ENCODE data around the gene ANKRD52.

ANKRD52 gene

GRCh38 chr12:56221757-56222530, 36.2 kb downstream of the ANKRD52 start, which contains the start of gene RNF41:
RNF41 (minus strand) TSS chr12:56221922; CDS start chr12:56214047, 7,875 bp downstream.
- Histone ChIP-seq H3K27me3 (ENCODE audit: control insufficient read depth in 1 of 2, insufficient read depth in 2 of 2, low read length in 2 of 2) (no peaks in the 10 kb centered on the region), H3K4me1 (ENCODE audit: insufficient read depth, low read length) (peaks cover 37% of the 10 kb centered on the region), H3K9ac (ENCODE audit: low read length) (peak within 1 kb of the TSS; percentile 94), H3K4me3 (ENCODE audit: low read depth in 1 of 2, low read length in 2 of 2) (peak within 1 kb of the TSS; percentile 83 to 96), H3K27ac (ENCODE audit: low read depth, low read length) (peak within 1 kb of the TSS; percentile 100), H3K36me3 (ENCODE audit: insufficient read depth, low read length) (no peaks in the 10 kb centered on the region), H3K9me3 (ENCODE audit: low read length) (no peaks in the 10 kb centered on the region)

- H3K4me1 ChIP-seq (ENCODE audit: insufficient read depth, low read length) = peaks cover 37% of the 10 kb centered on the region
- peaks cover 5% of the 10 kb centered on the region for H3K36me3 ChIP-seq (ENCODE audit: insufficient read depth, low read length)
- peak overlapping the region; percentile 83 to 96 for H3K4me3 ChIP-seq (ENCODE audit: low read depth in 1 of 2, low read length in 2 of 2)
- no peaks in the 10 kb centered on the region for H3K27me3 ChIP-seq (ENCODE audit: control insufficient read depth in 1 of 2, insufficient read depth in 2 of 2, low read length in 2 of 2)
- H3K9me3 ChIP-seq (ENCODE audit: low read length) = no peaks in the 10 kb centered on the region
- peak overlapping the region; percentile 100 for H3K27ac ChIP-seq (ENCODE audit: low read depth, low read length)
- H3K9ac ChIP-seq (ENCODE audit: low read length) = peak overlapping the region; percentile 94
These were observed 36.9 kb downstream of the ANKRD52 start for GRCh38 chr12:56221232-56221756.

DNA sequence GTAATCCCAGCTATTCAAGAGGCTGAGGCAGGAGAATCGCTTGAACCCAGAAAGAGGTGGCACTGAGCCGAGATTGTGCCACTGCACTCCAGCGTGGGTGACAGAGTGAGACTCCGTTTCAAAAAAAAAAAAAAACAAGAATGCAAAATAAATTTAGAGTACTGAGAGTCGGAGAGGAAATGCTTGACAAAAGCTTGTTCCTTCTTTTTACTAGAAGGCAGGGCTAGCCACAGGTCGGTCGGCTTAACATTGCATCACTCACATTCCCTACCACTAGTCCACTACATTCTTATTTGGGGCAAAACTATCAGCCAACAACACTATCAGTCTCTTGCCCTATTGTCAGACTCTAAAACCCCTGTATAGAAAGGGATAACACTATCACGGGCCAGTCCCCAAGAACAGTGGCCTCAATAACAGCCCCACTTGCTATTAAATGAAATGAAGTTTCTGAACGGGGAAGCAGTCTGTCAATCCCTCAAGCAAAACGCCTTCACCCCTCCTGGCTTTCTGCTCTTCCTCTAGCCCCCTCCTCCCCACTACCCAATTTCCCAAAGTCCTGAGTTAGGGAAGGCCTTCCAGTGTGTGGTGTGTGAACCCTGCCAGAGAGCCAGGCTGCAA, 37.5 kb downstream of the ANKRD52 start:
- peak overlapping the region; percentile 94 for H3K9ac ChIP-seq (ENCODE audit: low read length)
- peak overlapping the region; percentile 100 for H3K27ac ChIP-seq (ENCODE audit: low read depth, low read length)
- peak overlapping the region; percentile 83 to 96 for H3K4me3 ChIP-seq (ENCODE audit: low read depth in 1 of 2, low read length in 2 of 2)
- no peaks in the 10 kb centered on the region for H3K27me3 ChIP-seq (ENCODE audit: control insufficient read depth in 1 of 2, insufficient read depth in 2 of 2, low read length in 2 of 2)
- H3K36me3 ChIP-seq (ENCODE audit: insufficient read depth, low read length) = peaks cover 9% of the 10 kb centered on the region
- peaks cover 37% of the 10 kb centered on the region for H3K4me1 ChIP-seq (ENCODE audit: insufficient read depth, low read length)
- H3K9me3 ChIP-seq (ENCODE audit: low read length) = no peaks in the 10 kb centered on the region

- H3K36me3 ChIP-seq (ENCODE audit: insufficient read depth, low read length) = peaks cover 15% of the 10 kb centered on the region
- peaks cover 35% of the 10 kb centered on the region for H3K4me1 ChIP-seq (ENCODE audit: insufficient read depth, low read length)
- no peaks in the 10 kb centered on the region for H3K9me3 ChIP-seq (ENCODE audit: low read length)
- no peak overlapping the region for H3K9ac ChIP-seq (ENCODE audit: low read length)
- no peak overlapping the region for H3K27ac ChIP-seq (ENCODE audit: low read depth, low read length)
- no peak overlapping the region for H3K4me3 ChIP-seq (ENCODE audit: low read depth in 1 of 2, low read length in 2 of 2)
- H3K27me3 ChIP-seq (ENCODE audit: control insufficient read depth in 1 of 2, insufficient read depth in 2 of 2, low read length in 2 of 2) = no peaks in the 10 kb centered on the region
These were observed 38.3 kb downstream of the ANKRD52 start for GRCh38 chr12:56219840-56220239.

GRCh38 chr12:56216461-56216860, 41.7 kb downstream of the ANKRD52 start:
- H3K36me3 ChIP-seq (ENCODE audit: insufficient read depth, low read length) = peaks cover 46% of the 10 kb centered on the region
- H3K27me3 ChIP-seq (ENCODE audit: control insufficient read depth in 1 of 2, insufficient read depth in 2 of 2, low read length in 2 of 2) = no peaks in the 10 kb centered on the region
- no peak overlapping the region for H3K9ac ChIP-seq (ENCODE audit: low read length)
- H3K27ac ChIP-seq (ENCODE audit: low read depth, low read length) = no peak overlapping the region
- peaks cover 12% of the 10 kb centered on the region for H3K4me1 ChIP-seq (ENCODE audit: insufficient read depth, low read length)
- H3K4me3 ChIP-seq (ENCODE audit: low read depth in 1 of 2, low read length in 2 of 2) = no peak overlapping the region
- H3K9me3 ChIP-seq (ENCODE audit: low read length) = no peaks in the 10 kb centered on the region

- Histone ChIP-seq H3K27me3 (ENCODE audit: control insufficient read depth in 1 of 2, insufficient read depth in 2 of 2, low read length in 2 of 2) (no peaks in the 10 kb centered on the region), H3K9ac (ENCODE audit: low read length) (no peak overlapping the region), H3K4me3 (ENCODE audit: low read depth in 1 of 2, low read length in 2 of 2) (no peak overlapping the region), H3K9me3 (ENCODE audit: low read length) (no peaks in the 10 kb centered on the region), H3K36me3 (ENCODE audit: insufficient read depth, low read length) (peaks cover 61% of the 10 kb centered on the region), H3K27ac (ENCODE audit: low read depth, low read length) (no peak overlapping the region), H3K4me1 (ENCODE audit: insufficient read depth, low read length) (no peaks in the 10 kb centered on the region)
These were observed 44.3 kb downstream of the ANKRD52 start for GRCh38 chr12:56213878-56214277.

GRCh38 chr12:56212361-56212760, 45.8 kb downstream of the ANKRD52 start:
- Histone ChIP-seq H3K4me3 (ENCODE audit: low read depth in 1 of 2, low read length in 2 of 2) (no peak overlapping the region), H3K9ac (ENCODE audit: low read length) (no peak overlapping the region), H3K36me3 (ENCODE audit: insufficient read depth, low read length) (peaks cover 71% of the 10 kb centered on the region)

DNA sequence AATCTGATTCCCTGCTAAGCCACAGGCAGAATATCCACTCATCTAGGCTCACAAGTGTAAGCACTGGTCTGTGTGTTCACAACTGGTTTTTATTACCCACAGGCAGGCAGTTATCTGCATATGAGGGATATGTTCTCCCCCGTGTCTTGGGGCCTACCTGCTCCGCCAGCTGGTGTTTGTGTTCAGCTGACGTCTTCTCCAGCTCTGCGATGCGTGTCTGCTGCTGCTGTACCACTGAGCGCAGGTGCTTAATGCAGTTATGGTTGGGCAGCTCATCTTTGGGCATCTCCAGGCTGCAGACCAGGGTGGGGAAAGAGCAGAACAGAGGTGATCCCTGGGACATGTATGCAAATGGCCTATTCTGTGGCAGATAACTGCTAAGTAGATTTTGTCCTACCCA, 50.2 kb downstream of the ANKRD52 start:
- H3K36me3 ChIP-seq (ENCODE audit: insufficient read depth, low read length) = peaks cover 65% of the 10 kb centered on the region

More at GRCh38 chr12:56212361-56212760, 45.8 kb downstream of the ANKRD52 start:
- Histone ChIP-seq H3K4me1 (ENCODE audit: insufficient read depth, low read length) (no peaks in the 10 kb centered on the region), H3K27ac (ENCODE audit: low read depth, low read length) (no peak overlapping the region), H3K27me3 (ENCODE audit: control insufficient read depth in 1 of 2, insufficient read depth in 2 of 2, low read length in 2 of 2) (no peaks in the 10 kb centered on the region), H3K9me3 (ENCODE audit: low read length) (no peaks in the 10 kb centered on the region)

DNA sequence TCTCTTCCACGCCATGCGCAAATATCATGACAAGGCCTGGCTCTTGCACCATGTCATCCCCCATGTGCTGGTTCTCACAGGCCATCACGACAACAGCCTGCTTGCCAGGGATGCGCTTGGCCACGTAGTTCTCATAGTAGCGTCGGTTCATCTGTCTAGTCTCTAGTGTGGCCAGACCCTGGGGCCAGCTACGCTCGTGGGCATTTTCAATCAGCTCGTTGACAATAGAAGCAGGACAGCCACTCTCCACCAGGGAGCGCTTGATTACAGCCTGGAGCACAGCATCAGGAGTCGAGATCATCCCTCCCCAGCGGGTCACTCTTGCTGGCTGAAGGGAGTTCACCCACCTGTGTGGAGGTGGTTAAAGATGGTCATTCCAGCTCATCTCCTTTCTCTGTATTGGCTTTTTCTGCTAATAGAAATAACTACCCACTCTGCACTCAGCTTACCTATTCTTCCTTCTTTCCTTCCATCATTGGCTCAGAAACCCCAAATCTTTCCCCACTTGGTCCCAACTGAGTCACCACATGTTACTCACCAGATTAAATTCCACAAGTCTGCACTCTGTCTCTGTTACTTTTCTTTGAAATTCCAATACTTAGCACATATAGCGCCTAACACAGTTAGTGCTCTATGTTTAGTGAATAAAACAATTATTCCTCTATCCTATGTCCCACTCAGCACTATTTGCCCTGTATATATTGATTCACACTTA, 51.6 kb downstream of the ANKRD52 start:
- peaks cover 52% of the 10 kb centered on the region for H3K36me3 ChIP-seq (ENCODE audit: insufficient read depth, low read length)
- H3K4me3 ChIP-seq (ENCODE audit: low read depth in 1 of 2, low read length in 2 of 2) = no peak overlapping the region
- no peak overlapping the region for H3K27ac ChIP-seq (ENCODE audit: low read depth, low read length)
- H3K27me3 ChIP-seq (ENCODE audit: control insufficient read depth in 1 of 2, insufficient read depth in 2 of 2, low read length in 2 of 2) = no peaks in the 10 kb centered on the region
- H3K4me1 ChIP-seq (ENCODE audit: insufficient read depth, low read length) = peaks cover 4% of the 10 kb centered on the region
- no peak overlapping the region for H3K9ac ChIP-seq (ENCODE audit: low read length)
- H3K9me3 ChIP-seq (ENCODE audit: low read length) = no peaks in the 10 kb centered on the region

More for the DNA sequence above, 50.2 kb downstream of the ANKRD52 start:
- no peak overlapping the region for H3K27ac ChIP-seq (ENCODE audit: low read depth, low read length)
- H3K27me3 ChIP-seq (ENCODE audit: control insufficient read depth in 1 of 2, insufficient read depth in 2 of 2, low read length in 2 of 2) = no peaks in the 10 kb centered on the region
- H3K9me3 ChIP-seq (ENCODE audit: low read length) = no peaks in the 10 kb centered on the region
- H3K4me3 ChIP-seq (ENCODE audit: low read depth in 1 of 2, low read length in 2 of 2) = no peak overlapping the region
- H3K4me1 ChIP-seq (ENCODE audit: insufficient read depth, low read length) = no peaks in the 10 kb centered on the region
- H3K9ac ChIP-seq (ENCODE audit: low read length) = no peak overlapping the region

- Histone ChIP-seq H3K27ac (ENCODE audit: low read depth, low read length) (no peak overlapping the region), H3K4me3 (ENCODE audit: low read depth in 1 of 2, low read length in 2 of 2) (no peak overlapping the region), H3K27me3 (ENCODE audit: control insufficient read depth in 1 of 2, insufficient read depth in 2 of 2, low read length in 2 of 2) (no peaks in the 10 kb centered on the region), H3K36me3 (ENCODE audit: insufficient read depth, low read length) (peaks cover 50% of the 10 kb centered on the region), H3K9ac (ENCODE audit: low read length) (no peak overlapping the region), H3K4me1 (ENCODE audit: insufficient read depth, low read length) (peaks cover 4% of the 10 kb centered on the region), H3K9me3 (ENCODE audit: low read length) (no peaks in the 10 kb centered on the region)
These were observed 52.7 kb downstream of the ANKRD52 start for GRCh38 chr12:56205445-56205844.

GRCh38 chr12:56204275-56204674, 53.9 kb downstream of the ANKRD52 start:
- Histone ChIP-seq H3K9ac (ENCODE audit: low read length) (no peak overlapping the region), H3K27ac (ENCODE audit: low read depth, low read length) (no peak overlapping the region), H3K9me3 (ENCODE audit: low read length) (no peaks in the 10 kb centered on the region), H3K4me1 (ENCODE audit: insufficient read depth, low read length) (peaks cover 4% of the 10 kb centered on the region), H3K36me3 (ENCODE audit: insufficient read depth, low read length) (peaks cover 41% of the 10 kb centered on the region), H3K27me3 (ENCODE audit: control insufficient read depth in 1 of 2, insufficient read depth in 2 of 2, low read length in 2 of 2) (no peaks in the 10 kb centered on the region), H3K4me3 (ENCODE audit: low read depth in 1 of 2, low read length in 2 of 2) (no peak overlapping the region)

All from muscle layer of colon (tissue), 2 donors.